ENCODE results near the gene WDR20. TPM values are rescaled to one million over a fixed set of nuclear protein-coding genes. Genes with fewer than 3 reads are reported as not detected.

The WDR20 gene
- total and polyA plus RNA-seq, 2 donors (not counting 3 experiments of a cell fraction or from before 2014, with no cell fraction given), result 12.2 to 22.4 TPM

GRCh38 chr14:102111101-102111500 is 28.6 kb upstream of the WDR20 start:
- Histone ChIP-seq H3K4me2 (ENCODE audit: insufficient read depth, low read length) (no peak overlapping the region), H3K27me3 (ENCODE audit: control insufficient read depth in 2 of 2, insufficient read depth in 2 of 2, low read length in 2 of 2) (no peaks in the 10 kb centered on the region), H2AFZ (ENCODE audit: low read depth, low read length) (no peak overlapping the region), H4K20me1 (replicated peaks; ENCODE audit: control insufficient read depth, extremely low read depth, insufficient read depth, low read length) (no peaks in the 10 kb centered on the region), H3K9ac (replicated peaks; ENCODE audit: extremely low read depth, insufficient read depth, low read length) (no peak overlapping the region), H3K27ac (ENCODE audit: insufficient read depth, low read depth, low read length) (no peak overlapping the region), H3K79me2 (ENCODE audit: control insufficient read depth, insufficient read depth, low read length) (no peaks in the 10 kb centered on the region), H3K4me3 (replicated peaks in 1 of 3; ENCODE audit: insufficient read depth in 1 of 3, low read depth in 1 of 3, low read length in 3 of 3) (no peak overlapping the region), H3K36me3 (ENCODE audit: control insufficient read depth in 2 of 2, extremely low read depth in 1 of 2, insufficient read depth in 2 of 2, low read length in 2 of 2) (no peaks in the 10 kb centered on the region), H3K9me1 (replicated peaks; ENCODE audit: control insufficient read depth, extremely low read depth, insufficient read depth, low read length) (no peaks in the 10 kb centered on the region), H3K9me3 (replicated peaks; ENCODE audit: control insufficient read depth, insufficient read depth, low read length) (no peaks in the 10 kb centered on the region), H3K4me1 (ENCODE audit: control insufficient read depth, extremely low read depth, insufficient read depth, low read length) (no peaks in the 10 kb centered on the region)
- BruUV-seq (replicated peaks), result no TSS peak
- ChIA-PET CTCF (no interaction called here), POLR2A (no interaction called here)
- dilution Hi-C loops (cut with MboI; ENCODE audit: extremely low pct_ligation_motif_present, low sequenced_read_pairs) (no loop called here), intact Hi-C loops (cut with micrococcal nuclease) (no loop called here)
- TF ChIP-seq POLR2AphosphoS5 (IDR thresholded peaks at IDR 0.05; ENCODE audit: insufficient read depth, low read depth, low read length) (no peak), GATA2 (IDR thresholded peaks at IDR 0.05; ENCODE audit: insufficient read depth, insufficient read length, low read depth, low read length) (no peak), MAX (IDR thresholded peaks at IDR 0.05; ENCODE audit: insufficient read depth, insufficient read length) (no peak), POLR2A (IDR thresholded peaks at IDR 0.05; ENCODE audit: low read depth, low read length) (no peak), EZH2 (IDR thresholded peaks at IDR 0.05; ENCODE audit: borderline replicate concordance, low read depth, low read length, severe bottlenecking) (no peak), MYC (IDR thresholded peaks at IDR 0.05; ENCODE audit: low read depth, low read length) (no peak), FOS (IDR thresholded peaks at IDR 0.05; ENCODE audit: borderline replicate concordance, insufficient read depth, low read length) (no peak), CTCF (IDR thresholded peaks at IDR 0.05; ENCODE audit: extremely low read depth in 1 of 2, insufficient read depth in 1 of 2, low read depth in 1 of 2, low read length in 2 of 2) (no peak), JUN (IDR thresholded peaks at IDR 0.05; ENCODE audit: borderline replicate concordance, insufficient read depth, insufficient read length, low read depth) (no peak)
- FAIRE-seq, result no peak
- DNase-seq (ENCODE audit: low read depth, low spot score), result no peak
